Right lobe of liver (tissue), 6 donors: ENCODE data around the gene MEA1. TPM values are rescaled to one million over a fixed set of nuclear protein-coding genes. Genes with fewer than 3 reads are reported as not detected.

Experiments
- ATAC-seq, 4 donors: fragments of 200-7000 bp; cut with Tn5 transposase; one replicate each; pipeline ENCODE4 v1.9.1; 2020; ENCODE audit warnings: mild to moderate bottlenecking in 4 of 4, moderate library complexity in 4 of 4
- DNase-seq, 3 donors: peaks; one replicate each; pipeline ENCODE4 v3.0.0-alpha.2; 2020
- H3K27ac ChIP-seq, 3 donors: fragments of 200-600 bp; one replicate each; pipeline ENCODE4 v1.8.0; 2022
- H3K27me3 ChIP-seq, 2 donors: fragments of 200-600 bp; one replicate each; pipeline ENCODE4 v1.8.0; 2022
- H3K36me3 ChIP-seq, 4 donors: fragments of 200-600 bp; sonication (generic) in 1 of 4; one replicate each; pipeline versions ENCODE4 v1.5.1 to v1.8.0; 2017 to 2022; ENCODE audit warnings: control low read depth in 1 of 4
- H3K4me1 ChIP-seq, 4 donors: fragments of 200-600 bp; sonication (generic) in 1 of 4; one replicate each; pipeline versions ENCODE4 v1.5.1 to v1.8.0; 2017 to 2022; ENCODE audit warnings: control low read depth in 1 of 4
- H3K4me3 ChIP-seq, 3 donors: fragments of 200-600 bp; one replicate each; pipeline ENCODE4 v1.8.0; 2022
- H3K9me3 ChIP-seq, 4 donors: fragments of 200-600 bp; sonication (generic) in 1 of 4; one replicate each; pipeline versions ENCODE4 v1.5.1 to v1.8.0; 2017 to 2022; ENCODE audit warnings: control low read depth in 1 of 4
- CTCF ChIP-seq, 4 donors: fragments of 200-600 bp in 3 of 4; fragments of 450-650 bp in 1 of 4; IDR thresholded peaks; one replicate each; pipeline versions ENCODE4 v1.5.1 to v1.8.0; 2016 to 2022; ENCODE audit warnings: antibody characterized with exemption in 4 of 4, mild to moderate bottlenecking in 2 of 4
- POLR2A ChIP-seq: fragments of 450-650 bp; IDR thresholded peaks from one replicate; pipeline ENCODE4 v1.6.1; 2017; ENCODE audit warnings: antibody characterized with exemption, mild to moderate bottlenecking
- WGBS: methylation state at CpG from one replicate; pipeline ENCODE4 v1.1.6; 2018; ENCODE audit warnings: low coverage, low lambda C conversion rate; ENCODE audit not compliant: insufficient coverage; ENCODE audit errors: missing lambda C conversion rate; 5-methylcytosine and 5-hydroxymethylcytosine counted together
- intact Hi-C, 2 donors: fragments of 100-400 bp; cut with DNase I; formaldehyde crosslinking; loops; one replicate each; pipeline versions ENCODE4 v1.11.2 to v1.14.1; 2022
- total RNA-seq, 6 experiments: library from RNA; depleted of rRNA in 2 of 6; stranded (reverse); fragments of >200 nt in 2 of 6; fragmentation: NEBNext Ultra II Directional in 3 of 6; extraction: Animal tissue kit (Norgen Biotek cat#: 25700) in 3 of 6; gene quantifications; one replicate each; pipeline versions ENCODE4 v1.1.0 to v1.2.4, GENCODE V29; 2016 to 2023
- donor health status: DM: no; HTN: yes; CAD: no.
- donor health status: DM: no; HTN: no; CAD: no.
- donor health status: DM: no; HTN: no; CAD: no.
- donor health status: DM: no; HTN: yes; CAD: no.
- donor health status: DM: no; HTN: yes; CAD: no.

Gene MEA1
- total RNA-seq, 6 experiments from 2014 or later = 19.1 to 39.1 (median 25.2) TPM

- intact Hi-C loops = no loop called here
- Histone ChIP-seq H3K27ac (no peak overlapping the region), H3K36me3 (peaks cover 0 to 42% (median 19%) of the 10 kb centered on the region in 4 donors), H3K4me3 (no peak overlapping the region), H3K9me3 (no peaks in the 10 kb centered on the region), H3K4me1 (peaks cover 0 to 8% (median 3%) of the 10 kb centered on the region in 4 donors), H3K27me3 (no peaks in the 10 kb centered on the region)
- ATAC-seq = no peak
- WGBS = no CpG with 5 or more reads among the region's 12 CpGs
- DNase-seq = no peak
- TF ChIP-seq POLR2A (no peak), CTCF (IDR thresholded peaks at IDR 0.05) (no peak)
Observed at GRCh38 chr6:42963179-42963854, 50.4 kb downstream of the MEA1 start.

GRCh38 chr6:42962502-42963178, 51.1 kb downstream of the MEA1 start:
- H3K4me3 ChIP-seq = peak overlapping the region in 1 of 3 donors; percentile 93
- H3K36me3 ChIP-seq = peaks cover 0 to 42% (median 19%) of the 10 kb centered on the region in 4 donors
- peaks cover 0 to 8% (median 3%) of the 10 kb centered on the region in 4 donors for H3K4me1 ChIP-seq
- intact Hi-C loops = no loop called here
- ATAC-seq (no peak), DNase-seq (no peak)
- no peak overlapping the region for H3K27ac ChIP-seq
- no peaks in the 10 kb centered on the region for H3K9me3 ChIP-seq
- TF ChIP-seq POLR2A = no peak
- H3K27me3 ChIP-seq = no peaks in the 10 kb centered on the region
- 75% methylated on average over 3 of the region's 13 CpGs for WGBS

- Histone ChIP-seq H3K9me3 (no peaks in the 10 kb centered on the region), H3K4me3 (peak overlapping the region in 2 of 3 donors; percentile 86 to 93), H3K27me3 (no peaks in the 10 kb centered on the region), H3K4me1 (peaks cover 0 to 8% (median 3%) of the 10 kb centered on the region in 4 donors), H3K36me3 (peaks cover 0 to 42% (median 18%) of the 10 kb centered on the region in 4 donors), H3K27ac (peak overlapping the region in 1 of 3 donors; percentile 93)
- TF ChIP-seq POLR2A (no peak), CTCF (IDR thresholded peaks at IDR 0.05) (no peak)
- intact Hi-C loops = no loop called here
- 100% methylated on average over 2 of the region's 12 CpGs for WGBS
- no peak for ATAC-seq
- no peak for DNase-seq
Observed at GRCh38 chr6:42962096-42962495, 51.6 kb downstream of the MEA1 start.

Other genes starting within 250 kb of the MEA1 start
- 1 to 10 TPM; 4.3 to 6.0 (median 5.5) TPM for gene BICRAL, start 231.9 kb downstream of the MEA1 start, total RNA-seq
- 100 to 1,000 TPM in 1 of 6 experiments, 10 to 100 TPM in 5; 36.6 to 114 (median 44.2) TPM for gene RPL7L1, start 134.3 kb downstream of the MEA1 start, total RNA-seq
- gene PTCRA, start 97.9 kb downstream of the MEA1 start, total RNA-seq = under 1 TPM in 3 of 6 experiments, not detected in 3; 0.31 to 0.46 (median 0.37) TPM
- 10 to 100 TPM; 11.1 to 75.4 (median 28.8) TPM for gene CNPY3, start 84.5 kb downstream of the MEA1 start, total RNA-seq
- gene GNMT, start 53.2 kb downstream of the MEA1 start, total RNA-seq = 100 to 1,000 TPM in 3 of 6 experiments, 10 to 100 TPM in 3; 13.7 to 470 (median 107) TPM
- gene PEX6, start 34.8 kb downstream of the MEA1 start, total RNA-seq = 10 to 100 TPM; 15.7 to 25.9 (median 21.3) TPM
- gene PPP2R5D, start 29.4 kb downstream of the MEA1 start, total RNA-seq = 10 to 100 TPM; 11.5 to 24.0 (median 16.3) TPM
- gene KLHDC3, start 303 bp upstream of the MEA1 start, total RNA-seq = 10 to 100 TPM; 26.4 to 46.2 (median 41.7) TPM
- 10 to 100 TPM; 21.8 to 45.0 (median 23.3) TPM for gene RRP36, start 7.7 kb upstream of the MEA1 start, total RNA-seq
- 10 to 100 TPM in 1 of 6 experiments, 1 to 10 TPM in 5; 6.5 to 12.7 (median 8.8) TPM for gene CUL7, start 39.9 kb upstream of the MEA1 start, total RNA-seq
- gene MRPL2, start 45.5 kb upstream of the MEA1 start, total RNA-seq = 10 to 100 TPM; 41.6 to 63.1 (median 60.4) TPM
- gene KLC4, start 45.7 kb upstream of the MEA1 start, total RNA-seq = 100 to 1,000 TPM in 1 of 6 experiments, 10 to 100 TPM in 5; 45.8 to 134 (median 65.0) TPM
- 1 to 10 TPM in 3 of 6 experiments, under 1 TPM in 3; 0.55 to 1.8 (median 0.99) TPM for gene PTK7, start 62.4 kb upstream of the MEA1 start, total RNA-seq
- 10 to 100 TPM in 4 of 6 experiments, 1 to 10 TPM in 2; 4.9 to 17.0 (median 11.3) TPM for gene SRF, start 157.3 kb upstream of the MEA1 start, total RNA-seq
- gene CUL9, start 168.2 kb upstream of the MEA1 start, total RNA-seq = 10 to 100 TPM; 14.4 to 17.7 (median 15.2) TPM
- gene DNPH1, start 215.5 kb upstream of the MEA1 start, total RNA-seq = 100 to 1,000 TPM in 2 of 6 experiments, 10 to 100 TPM in 4; 50.7 to 107 (median 62.4) TPM
- gene TTBK1, start 229.5 kb upstream of the MEA1 start, total RNA-seq = 1 to 10 TPM in 2 of 6 experiments, under 1 TPM in 4; 0.83 to 1.6 (median 0.87) TPM